Ovary (tissue), 9 donors: Measurements from ENCODE around the gene DTNBP1. TPM values are rescaled to one million over a fixed set of nuclear protein-coding genes. Genes with fewer than 3 reads are reported as not detected.

Experiments used
- DNase-seq, 5 donors: peaks; one replicate each; pipeline ENCODE4 v3.0.0-alpha.2; 2019 to 2020
- H3K27ac ChIP-seq, 2 donors: fragments of 200-600 bp; one replicate each; pipeline versions ENCODE4 v1.5.1 to v1.8.0; 2019 to 2022
- H3K27me3 ChIP-seq: fragments of 200-600 bp; one replicate; pipeline ENCODE4 v1.8.0; 2022
- H3K36me3 ChIP-seq: fragments of 200-600 bp; sonication (generic); one replicate; pipeline ENCODE4 v1.5.1; 2019
- H3K4me1 ChIP-seq: one replicate; pipeline ENCODE4 v1.8.1; 2013; ENCODE audit warnings: mild to moderate bottlenecking, moderate library complexity; ENCODE audit not compliant: insufficient read depth
- H3K4me3 ChIP-seq: fragments of 200-600 bp; sonication (generic); one replicate; pipeline ENCODE4 v1.5.1; 2017
- H3K9me3 ChIP-seq, 2 donors: fragments of 200-600 bp in 1 of 2; sonication (generic) in 1 of 2; one replicate each; pipeline versions ENCODE4 v1.5.1 to v1.8.1; 2013 to 2019; ENCODE audit warnings: mild to moderate bottlenecking in 1 of 2, moderate library complexity in 1 of 2
- CTCF ChIP-seq, 3 donors: fragments of 450-650 bp in 2 of 3; fragments of 200-600 bp in 1 of 3; IDR thresholded peaks; one replicate each; pipeline versions ENCODE4 v1.5.1 to v1.8.0; 2016 to 2022; ENCODE audit warnings: antibody characterized with exemption in 3 of 3, mild to moderate bottlenecking in 1 of 3
- EP300 ChIP-seq: sonication (generic); formaldehyde crosslinking; IDR thresholded peaks from one replicate; pipeline ENCODE4 v1.6.1; 2017; ENCODE audit warnings: antibody characterized with exemption
- POLR2A ChIP-seq: fragments of 450-650 bp; IDR thresholded peaks from one replicate; pipeline ENCODE4 v1.6.1; 2017; ENCODE audit warnings: antibody characterized with exemption, mild to moderate bottlenecking, moderate library complexity
- WGBS, 3 donors: extraction: QIAGEN DNeasy Blood & Tissue Kit in 1 of 3; methylation state at CpG; one replicate each; pipeline versions ENCODE4 v1.1.5 to v1.1.7; 2013 to 2017; 5-methylcytosine and 5-hydroxymethylcytosine counted together
- intact Hi-C, 4 donors: fragments of 100-400 bp; cut with DNase I; formaldehyde crosslinking; loops; one replicate each; pipeline versions ENCODE4 v1.11.0 to v1.15.1; 2022 to 2023
- polyA plus RNA-seq, 2 donors: library from polyadenylated mRNA; stranded (reverse); fragments of 200-250 nt in 1 of 2; fragments of 350-450 nt in 1 of 2; fragmentation: Illumina TruSeq in 1 of 2; extraction: RNeasy Lipid Tissue Mini Kit (QIAGEN cat#74804) in 1 of 2; gene quantifications; one replicate each; pipeline ENCODE4 v1.2.3, GENCODE V29; 2013 to 2014
- total RNA-seq, 7 donors: library from RNA; depleted of rRNA in 2 of 7; stranded (reverse); fragments of >200 nt in 2 of 7; fragmentation: NEBNext Ultra II Directional in 3 of 7; extraction: Animal tissue kit (Norgen Biotek cat#: 25700) in 3 of 7; gene quantifications; one replicate each; pipeline versions ENCODE4 v1.1.0 to v1.2.4, GENCODE V29; 2016 to 2023
- donor health status: DM: no; HTN: no; CAD: no; lungs with moderate emphysema.
- donor health status: DM: no; HTN: no; CAD: no.
- donor health status: Bipolar disorder and iron deficiency.
- donor health status: DM: yes; HTN: yes; CAD: no.
- donor health status: DM: no; HTN: no; CAD: no.
- donor health status: DM: yes; HTN: yes; CAD: no.

Gene DTNBP1
- total and polyA plus RNA-seq, 9 donors: 11.0 to 21.4 (median 15.6) TPM

GRCh38 chr6:15508931-15509330 is 153.9 kb downstream of the DTNBP1 start:
- intact Hi-C loops: loop anchor here in 1 of 4 donors (10.0 kb wide), 1 partner anchor 254 kb away; no protein-coding TSS in a partner anchor
- Histone ChIP-seq H3K36me3 (no peaks in the 10 kb centered on the region), H3K27me3 (no peaks in the 10 kb centered on the region), H3K4me3 (no peak overlapping the region), H3K9me3 (no peaks in the 10 kb centered on the region), H3K4me1 (peaks cover 7% of the 10 kb centered on the region), H3K27ac (no peak overlapping the region)
- WGBS, 3 donors: 91 to 96% (median 95%) methylated on average over 15 of the region's 15 CpGs
- TF ChIP-seq POLR2A (no peak), CTCF (IDR thresholded peaks at IDR 0.05) (no peak), EP300 (no peak)
- peak in 1 of 5 donors; percentile 21 for DNase-seq

GRCh38 chr6:15508441-15508871 is 154.4 kb downstream of the DTNBP1 start:
- no peaks in the 10 kb centered on the region for H3K36me3 ChIP-seq
- H3K9me3 ChIP-seq: no peaks in the 10 kb centered on the region
- no peak overlapping the region for H3K27ac ChIP-seq
- no peak overlapping the region for H3K4me3 ChIP-seq
- peak in 1 of 5 donors; percentile 17 for DNase-seq
- H3K27me3 ChIP-seq: no peaks in the 10 kb centered on the region
- TF ChIP-seq EP300 (no peak), POLR2A (no peak), CTCF (IDR thresholded peaks at IDR 0.05) (no peak)
- H3K4me1 ChIP-seq: peaks cover 9% of the 10 kb centered on the region
- intact Hi-C loops: loop anchor here in 1 of 4 donors (10.0 kb wide), 1 partner anchor 254 kb away; no protein-coding TSS in a partner anchor
- 92 to 97% (median 92%) methylated on average over 6 of the region's 6 CpGs for WGBS, 3 donors

- intact Hi-C loops: loop anchor here in 1 of 4 donors (10.0 kb wide), 1 partner anchor 253 kb away; no protein-coding TSS in a partner anchor
- H3K9me3 ChIP-seq: no peaks in the 10 kb centered on the region
- H3K27ac ChIP-seq: no peak overlapping the region
- TF ChIP-seq EP300 (no peak), CTCF (IDR thresholded peaks at IDR 0.05) (no peak)
- H3K4me3 ChIP-seq: no peak overlapping the region
- WGBS, 3 donors: 86 to 90% (median 89%) methylated on average over 14 of the region's 14 CpGs
- H3K4me1 ChIP-seq: peaks cover 9% of the 10 kb centered on the region
- H3K36me3 ChIP-seq: no peaks in the 10 kb centered on the region
- no peak for DNase-seq
- H3K27me3 ChIP-seq: no peaks in the 10 kb centered on the region
Measured at GRCh38 chr6:15507746-15508145, 155.1 kb downstream of the DTNBP1 start.

- H3K27me3 ChIP-seq: no peaks in the 10 kb centered on the region
- no peak overlapping the region for H3K27ac ChIP-seq
- intact Hi-C loops: loop anchor here in 1 of 4 donors (10.0 kb wide), 1 partner anchor 252 kb away; no protein-coding TSS in a partner anchor
- WGBS, 3 donors: 96 to 99% (median 97%) methylated on average over 11 of the region's 11 CpGs
- H3K36me3 ChIP-seq: no peaks in the 10 kb centered on the region
- H3K4me1 ChIP-seq: peaks cover 14% of the 10 kb centered on the region
- no peaks in the 10 kb centered on the region for H3K9me3 ChIP-seq
- DNase-seq: no peak
- no peak overlapping the region for H3K4me3 ChIP-seq
- no peak for TF ChIP-seq EP300
Measured at GRCh38 chr6:15507221-15507620, 155.6 kb downstream of the DTNBP1 start.

- peaks cover 19% of the 10 kb centered on the region for H3K4me1 ChIP-seq
- no peaks in the 10 kb centered on the region for H3K27me3 ChIP-seq
- intact Hi-C loops: loop anchor here in 1 of 4 donors (10.0 kb wide), 1 partner anchor 251 kb away; no protein-coding TSS in a partner anchor
- TF ChIP-seq EP300 (no peak), POLR2A (no peak), CTCF (IDR thresholded peaks at IDR 0.05) (no peak)
- H3K36me3 ChIP-seq: no peaks in the 10 kb centered on the region
- H3K27ac ChIP-seq: no peak overlapping the region
- no peaks in the 10 kb centered on the region for H3K9me3 ChIP-seq
- WGBS, 3 donors: 91 to 96% (median 95%) methylated on average over 7 of the region's 7 CpGs
- no peak overlapping the region for H3K4me3 ChIP-seq
- DNase-seq: no peak
Measured at GRCh38 chr6:15506066-15506465, 156.8 kb downstream of the DTNBP1 start.
